Measurements from ENCODE around the gene VDAC2. TPM values are rescaled to one million over a fixed set of nuclear protein-coding genes. Genes with fewer than 3 reads are reported as not detected.
"Not testable (repeated sequence)": the region's sequence is repeated elsewhere in the genome, so short reads cannot be mapped to it uniquely, and the experiment has no call there.

Gene VDAC2
- total RNA-seq = 493 TPM
- long read RNA-seq, transcript VDAC2-203 (10 exons, 1,557 nt) = major isoform, 820 of 868 reads
- long read RNA-seq, partial matches to known transcripts = 22 of 868 reads
- long read RNA-seq, other reads (novel, unspliced or antisense) = 25 of 868 reads

GRCh38 chr10:75210282-75211006, at the start of gene VDAC2:
Gene VDAC2 (plus strand): TSS chr10:75210796. CDS start chr10:75211159, 363 bp downstream.
- intact Hi-C loops (cut with micrococcal nuclease) = no loop called here
- peak; percentile 97 for DNase-seq
- ATAC-seq = peak; percentile 98

GRCh38 chr10:75165684-75166622, 44.6 kb upstream of the VDAC2 start:
- intact Hi-C loops (cut with micrococcal nuclease) = no loop called here
- ATAC-seq (no peak), DNase-seq (no peak)

- no peak for ATAC-seq
- intact Hi-C loops (cut with micrococcal nuclease) = no loop called here
- no peak for DNase-seq
Measured at GRCh38 chr10:75166623-75166972, 44.0 kb upstream of the VDAC2 start.

GRCh38 chr10:75168275-75168674, 42.3 kb upstream of the VDAC2 start:
- DNase-seq (no peak), ATAC-seq (no peak)
- intact Hi-C loops (cut with micrococcal nuclease) = no loop called here

- DNase-seq = no peak
- ATAC-seq = peak; percentile 85
- intact Hi-C loops (cut with micrococcal nuclease) = no loop called here
Measured at GRCh38 chr10:75170215-75170614, 40.4 kb upstream of the VDAC2 start.

- ATAC-seq = no peak
- intact Hi-C loops (cut with micrococcal nuclease) = no loop called here
- DNase-seq = no peak
Measured at GRCh38 chr10:75175046-75175445, 35.5 kb upstream of the VDAC2 start.

GRCh38 chr10:75176046-75176445, 34.5 kb upstream of the VDAC2 start:
- DNase-seq (no peak), ATAC-seq (no peak)
- intact Hi-C loops (cut with micrococcal nuclease) = no loop called here

GRCh38 chr10:75176736-75177135, 33.9 kb upstream of the VDAC2 start:
- DNase-seq (no peak), ATAC-seq (no peak)
- intact Hi-C loops (cut with micrococcal nuclease) = no loop called here

GRCh38 chr10:75179657-75180177, 30.9 kb upstream of the VDAC2 start:
- DNase-seq (no peak), ATAC-seq (no peak)
- intact Hi-C loops (cut with micrococcal nuclease) = no loop called here

- peak; percentile 54 for ATAC-seq
- intact Hi-C loops (cut with micrococcal nuclease) = no loop called here
- DNase-seq = no peak
Measured at GRCh38 chr10:75180592-75180991, 30.0 kb upstream of the VDAC2 start.

- intact Hi-C loops (cut with micrococcal nuclease) = no loop called here
- DNase-seq (no peak), ATAC-seq (no peak)
Measured at GRCh38 chr10:75181073-75181472, 29.5 kb upstream of the VDAC2 start.

GRCh38 chr10:75186310-75186709, 24.3 kb upstream of the VDAC2 start:
- intact Hi-C loops (cut with micrococcal nuclease) = no loop called here
- ATAC-seq = peak; percentile 7
- DNase-seq = no peak

- ATAC-seq = peak; percentile 46
- no peak for DNase-seq
- intact Hi-C loops (cut with micrococcal nuclease) = loop anchor here (2.0 kb wide), 1 partner anchor 43 kb away; no protein-coding TSS in a partner anchor
Measured at GRCh38 chr10:75187961-75188426, 22.6 kb upstream of the VDAC2 start.

- intact Hi-C loops (cut with micrococcal nuclease) = loop anchor here (2.0 kb wide), 1 partner anchor 42 kb away; no protein-coding TSS in a partner anchor
- ATAC-seq, DNase-seq: not testable (repeated sequence)
Measured at GRCh38 chr10:75188522-75188921, 22.1 kb upstream of the VDAC2 start.

GRCh38 chr10:75189266-75190096, 21.1 kb upstream of the VDAC2 start:
- intact Hi-C loops (cut with micrococcal nuclease) = loop anchor here (2.0 kb wide), 1 partner anchor 41 kb away; no protein-coding TSS in a partner anchor
- ATAC-seq (no peak), DNase-seq (no peak)

- intact Hi-C loops (cut with micrococcal nuclease) = no loop called here
- ATAC-seq (peak; percentile 91), DNase-seq (peak; percentile 62)
Measured at GRCh38 chr10:75191821-75192568, 18.6 kb upstream of the VDAC2 start.

- DNase-seq; intact Hi-C loops (cut with micrococcal nuclease); ATAC-seq: not testable (repeated sequence)
Measured at GRCh38 chr10:75194625-75195024, 16.0 kb upstream of the VDAC2 start.
